GM23338 (cell line): Measurements from ENCODE around the gene CDCA7L. TPM values are rescaled to one million over a fixed set of nuclear protein-coding genes. Genes with fewer than 3 reads are reported as not detected.

Source experiments
- ATAC-seq: fragments of 200-7000 bp; cut with Tn5 transposase; 3 replicates; pipeline ENCODE4 v1.9.1; 2020
- DNase-seq: peaks from one replicate; pipeline ENCODE4 v3.0.0-alpha.2; 2015; ENCODE audit warnings: low spot score
- H2AFZ ChIP-seq: fragments of 200-600 bp; sonication (generic); 2 replicates; pipeline ENCODE4 v1.8.0; 2016; ENCODE audit warnings: antibody characterized with exemption, mild to moderate bottlenecking, moderate library complexity
- H3F3A ChIP-seq: fragments of 200-600 bp; sonication (generic); replicated peaks from 2 replicates; pipeline ENCODE4 v1.8.0; 2017; ENCODE audit warnings: antibody characterized with exemption, mixed run types, low read depth
- H3K27ac ChIP-seq: fragments of 200-600 bp; sonication (generic); 2 replicates; pipeline ENCODE4 v1.6.1; 2016; ENCODE audit warnings: low read depth
- H3K27me3 ChIP-seq: fragments of 200-600 bp; sonication (generic); 2 replicates; pipeline ENCODE4 v1.8.0; 2016; ENCODE audit warnings: mild to moderate bottlenecking, mixed run types, moderate library complexity; ENCODE audit not compliant: insufficient read depth
- H3K36me3 ChIP-seq: fragments of 200-600 bp; sonication (generic); 2 replicates; pipeline ENCODE4 v1.8.0; 2016; ENCODE audit warnings: mild to moderate bottlenecking; ENCODE audit not compliant: insufficient read depth
- H3K4me1 ChIP-seq: fragments of 200-600 bp; sonication (generic); 2 replicates; pipeline ENCODE4 v1.8.0; 2016; ENCODE audit warnings: mild to moderate bottlenecking, moderate library complexity; ENCODE audit not compliant: insufficient read depth
- H3K4me2 ChIP-seq: fragments of 200-600 bp; sonication (generic); 2 replicates; pipeline ENCODE4 v1.7.1; 2017; ENCODE audit warnings: mixed run types
- H3K4me3 ChIP-seq: fragments of 200-600 bp; sonication (generic); 2 replicates; pipeline ENCODE4 v1.6.1; 2016; ENCODE audit warnings: mixed run types
- H3K79me2 ChIP-seq: fragments of 200-600 bp; sonication (generic); replicated peaks from 2 replicates; pipeline ENCODE4 v1.8.0; 2017; ENCODE audit warnings: mild to moderate bottlenecking; ENCODE audit not compliant: insufficient read depth
- H3K9me2 ChIP-seq: fragments of 200-600 bp; sonication (generic); 2 replicates; pipeline ENCODE4 v1.8.0; 2017; ENCODE audit not compliant: insufficient read depth
- H4K20me1 ChIP-seq: fragments of 200-600 bp; sonication (generic); replicated peaks from 2 replicates; pipeline ENCODE4 v1.8.0; 2017; ENCODE audit warnings: mild to moderate bottlenecking; ENCODE audit not compliant: insufficient read depth
- H3K27ac Mint-ChIP-seq: 2 replicates; pipeline ENCODE4 v1.8.0; 2020; ENCODE audit warnings: inconsistent platforms, mild to moderate bottlenecking, moderate library complexity, mixed read lengths
- H3K27me3 Mint-ChIP-seq: 3 replicates; pipeline ENCODE4 v1.8.0; 2022; ENCODE audit warnings: low read depth, mild to moderate bottlenecking, moderate library complexity, mixed read lengths, inconsistent platforms; ENCODE audit not compliant: insufficient read depth, poor library complexity
- H3K36me3 Mint-ChIP-seq: 3 replicates; pipeline ENCODE4 v1.8.0; 2021; ENCODE audit warnings: low read depth, mild to moderate bottlenecking, inconsistent platforms, moderate library complexity, mixed read lengths
- H3K4me1 Mint-ChIP-seq: 3 replicates; pipeline ENCODE4 v1.8.0; 2020; ENCODE audit warnings: mild to moderate bottlenecking, inconsistent platforms, mixed read lengths
- H3K4me3 Mint-ChIP-seq: 3 replicates; pipeline ENCODE4 v1.8.0; 2021; ENCODE audit warnings: moderate library complexity, mild to moderate bottlenecking, inconsistent platforms, mixed read lengths
- H3K9me3 Mint-ChIP-seq: 3 replicates; pipeline ENCODE4 v1.8.0; 2020; ENCODE audit warnings: moderate library complexity, mild to moderate bottlenecking, inconsistent platforms, mixed read lengths
- CTCF ChIP-seq, 2 experiments: fragments of 200-600 bp in 1 of 2; sonication (generic) in 1 of 2; conservative IDR thresholded peaks; 2 replicates each; pipeline versions ENCODE4 v1.5.1 to v1.6.1; 2016 to 2017; ENCODE audit warnings: antibody characterized with exemption in 2 of 2, low read depth in 2 of 2, mild to moderate bottlenecking in 2 of 2, moderate library complexity in 1 of 2
- ETS1 ChIP-seq: IDR thresholded peaks from 2 replicates; pipeline ENCODE4 v1.6.1; 2016; ENCODE audit warnings: antibody characterized with exemption
- EZH2 ChIP-seq: fragments of 200-600 bp; sonication (generic); IDR thresholded peaks from one replicate; pipeline ENCODE4 v1.8.0; 2017; ENCODE audit warnings: antibody characterized with exemption, mild to moderate bottlenecking, low read depth; ENCODE audit not compliant: unreplicated experiment
- EZH2phosphoT487 ChIP-seq: fragments of 200-600 bp; sonication (generic); IDR thresholded peaks from one replicate; pipeline ENCODE4 v1.8.1; 2018; ENCODE audit warnings: antibody characterized with exemption; ENCODE audit not compliant: unreplicated experiment
- JUNB ChIP-seq: IDR thresholded peaks from one replicate; pipeline ENCODE4 v1.6.1; 2016; ENCODE audit warnings: antibody characterized with exemption; ENCODE audit not compliant: unreplicated experiment
- NANOG ChIP-seq: IDR thresholded peaks from 2 replicates; pipeline ENCODE4 v1.6.1; 2016; ENCODE audit warnings: antibody characterized with exemption, borderline replicate concordance
- POLR2AphosphoS5 ChIP-seq: IDR thresholded peaks from 2 replicates; pipeline ENCODE4 v1.6.1; 2016; ENCODE audit warnings: antibody characterized with exemption, low read depth
- REST ChIP-seq: IDR thresholded peaks from one replicate; pipeline ENCODE4 v1.6.1; 2018; ENCODE audit warnings: antibody characterized with exemption; ENCODE audit not compliant: unreplicated experiment
- ZNF114 ChIP-seq: fragments of 250-450 bp; sonication (Bioruptor Pico); IDR thresholded peaks from 2 replicates; pipeline ENCODE4 v1.5.0; 2020; ENCODE audit warnings: mild to moderate bottlenecking, moderate library complexity
- ZNF331 ChIP-seq: fragments of 250-450 bp; sonication (Bioruptor Pico); IDR thresholded peaks from 2 replicates; pipeline ENCODE4 v1.5.0; 2020; ENCODE audit warnings: low read depth, mild to moderate bottlenecking, moderate library complexity
- ZNF462 ChIP-seq: fragments of 250-450 bp; sonication (Bioruptor Pico); IDR thresholded peaks from 2 replicates; pipeline ENCODE4 v1.5.0; 2020; ENCODE audit warnings: mild to moderate bottlenecking, moderate library complexity
- polyA plus RNA-seq: library from polyadenylated mRNA; unstranded; fragments of >200 nt; fragmentation: Nextera tagmentation; extraction: Ambion mirVana; gene quantifications from 2 replicates; pipeline ENCODE4 v1.2.1, GENCODE V29; 2016
- total RNA-seq: library from RNA; depleted of rRNA; stranded (reverse); fragments of >200 nt; shearing (Covaris generic); gene quantifications from 2 replicates; pipeline ENCODE4 v1.2.3, GENCODE V29; 2014

Gene CDCA7L
- total and polyA plus RNA-seq, 2 experiments from 2014 or later: 174 to 187 TPM

GRCh38 chr7:21927693-21928092, 18.0 kb downstream of the CDCA7L start:
- Histone ChIP-seq H3K4me3 (no peak overlapping the region), H3K4me1 (peaks cover 31% of the 10 kb centered on the region), H3K27ac (no peak overlapping the region), H3F3A (no peaks in the 10 kb centered on the region), H3K27me3 (no peaks in the 10 kb centered on the region), H3K9me2 (no peaks in the 10 kb centered on the region), H3K4me2 (no peak overlapping the region; the same call in 1 of the 2 replicates), H4K20me1 (peaks cover 41% of the 10 kb centered on the region), H3K36me3 (no peaks in the 10 kb centered on the region), H3K79me2 (peaks cover 100% of the 10 kb centered on the region), H2AFZ (no peak overlapping the region)
- ATAC-seq (peak; percentile 44; the same call in 2 of the 3 replicates), DNase-seq (no peak)
- Mint-ChIP-seq H3K27ac (no peak overlapping the region), H3K4me3 (no peak overlapping the region; the same call in 2 of the 3 replicates), H3K9me3 (peaks cover 5% of the 10 kb centered on the region; the same call in 2 of the 3 replicates), H3K36me3 (peaks cover 31% of the 10 kb centered on the region; the same call in 2 of the 3 replicates), H3K4me1 (peaks cover 47% of the 10 kb centered on the region), H3K27me3 (no peaks in the 10 kb centered on the region)
- TF ChIP-seq REST (no peak), EZH2phosphoT487 (no peak), ZNF462 (CRISPR knock-in tag) (no peak), CTCF (conservative IDR thresholded peaks at IDR 0.05; ENCODE audit: low read depth in 2 of 2) (no peak), POLR2AphosphoS5 (no peak), JUNB (no peak), ZNF331 (no peak), ETS1 (no peak), ZNF114 (no peak), NANOG (no peak), EZH2 (no peak)
